ENCODE data around the gene RLN3. TPM values are rescaled to one million over a fixed set of nuclear protein-coding genes. Genes with fewer than 3 reads are reported as not detected.

Gene RLN3
- total RNA-seq, 5 donors from 2014 or later (not counting 1 experiment from before 2014, with no cell fraction given) = not detected

- Histone ChIP-seq H3K4me3 (ENCODE audit: control insufficient read depth in 1 of 2, extremely low read depth in 1 of 2, low read length in 1 of 2) (no peak overlapping the region), H3K4me1 (ENCODE audit: control insufficient read depth in 1 of 2, extremely low read depth in 1 of 2, insufficient read depth in 2 of 2, low read length in 2 of 2) (peaks cover 55 to 75% of the 10 kb centered on the region in 2 experiments), H3K27me3 (replicated peaks in 1 of 2; ENCODE audit: control insufficient read depth in 2 of 2, extremely low read depth in 1 of 2, insufficient read depth in 2 of 2, low read length in 1 of 2) (no peaks in the 10 kb centered on the region), H3K36me3 (ENCODE audit: control insufficient read depth in 2 of 2, extremely low read depth in 1 of 2, insufficient read depth in 1 of 2, low read length in 1 of 2) (peaks cover 5 to 11% of the 10 kb centered on the region in 2 donors), H3K9me3 (no peaks in the 10 kb centered on the region), H3K27ac (ENCODE audit: low read length) (no peak overlapping the region)
- no peaks in the 10 kb centered on the region for H3K27me3 Mint-ChIP-seq
- no peak for DNase-seq
- ATAC-seq (replicated peaks in 1 of 4) = no peak
- ChIA-PET POLR2A (no interaction called here), CTCF (interaction anchor here in 1 of 2 donors (0.6 kb wide), 1 partner anchor 83 kb away, joined by 5 read pairs; no protein-coding TSS in a partner anchor)
- peak overlapping the region in 1 of 3 donors; percentile 29 for H3K4me3 Mint-ChIP-seq
- 78% methylated on average over 8 of the region's 9 CpGs for WGBS (ENCODE audit: insufficient coverage)
- H3K4me1 Mint-ChIP-seq = peaks cover 24 to 60% (median 60%) of the 10 kb centered on the region in 3 donors
- H3K36me3 Mint-ChIP-seq = peaks cover 1% of the 10 kb centered on the region
- H3K9me3 Mint-ChIP-seq = no peaks in the 10 kb centered on the region
- peak overlapping the region; percentile 43 to 90 for H3K27ac Mint-ChIP-seq
These were observed 46.5 kb upstream of the RLN3 start for GRCh38 chr19:13981467-13981866.

GRCh38 chr19:13981988-13982501 is 45.9 kb upstream of the RLN3 start:
- CTCF ChIA-PET = interaction anchor here in 1 of 2 donors (0.6 kb wide), 1 partner anchor 84 kb away, joined by 5 read pairs; no protein-coding TSS in a partner anchor
- peak overlapping the region in 1 of 3 donors; percentile 69 for H3K4me3 Mint-ChIP-seq
- no peak for ATAC-seq (replicated peaks in 1 of 4)

GRCh38 chr19:13982773-13983172 is 45.2 kb upstream of the RLN3 start:
- WGBS (ENCODE audit: insufficient coverage) = 94% methylated on average over 7 of the region's 9 CpGs
- no peaks in the 10 kb centered on the region for H3K27me3 ChIP-seq (replicated peaks in 1 of 2; ENCODE audit: control insufficient read depth in 2 of 2, extremely low read depth in 1 of 2, insufficient read depth in 2 of 2, low read length in 1 of 2)
- DNase-seq (no peak), ATAC-seq (replicated peaks in 1 of 4) (no peak)
- H3K4me1 ChIP-seq (ENCODE audit: control insufficient read depth in 1 of 2, extremely low read depth in 1 of 2, insufficient read depth in 2 of 2, low read length in 2 of 2) = peaks cover 69 to 88% of the 10 kb centered on the region in 2 experiments
- no peaks in the 10 kb centered on the region for H3K36me3 Mint-ChIP-seq
- CTCF ChIA-PET = no interaction called here
- peak overlapping the region; percentile 90 to 91 for H3K27ac Mint-ChIP-seq
- H3K4me3 Mint-ChIP-seq = peak overlapping the region in 2 of 3 donors; percentile 37 to 69
- peaks cover 5 to 11% of the 10 kb centered on the region in 2 donors for H3K36me3 ChIP-seq (ENCODE audit: control insufficient read depth in 2 of 2, extremely low read depth in 1 of 2, insufficient read depth in 1 of 2, low read length in 1 of 2)
- no peaks in the 10 kb centered on the region for H3K9me3 Mint-ChIP-seq
- no peaks in the 10 kb centered on the region for H3K27me3 Mint-ChIP-seq
- peak overlapping the region; percentile 37 for H3K27ac ChIP-seq (ENCODE audit: low read length)
- H3K4me3 ChIP-seq (ENCODE audit: control insufficient read depth in 1 of 2, extremely low read depth in 1 of 2, low read length in 1 of 2) = no peak overlapping the region
- POLR2A ChIA-PET = no interaction called here
- no peaks in the 10 kb centered on the region for H3K9me3 ChIP-seq
- peaks cover 37 to 73% (median 73%) of the 10 kb centered on the region in 3 donors for H3K4me1 Mint-ChIP-seq

More at GRCh38 chr19:13981988-13982501, 45.9 kb upstream of the RLN3 start:
- no peak for DNase-seq
- peak overlapping the region; percentile 43 to 90 for H3K27ac Mint-ChIP-seq
- POLR2A ChIA-PET = no interaction called here
- H3K4me1 ChIP-seq (ENCODE audit: control insufficient read depth in 1 of 2, extremely low read depth in 1 of 2, insufficient read depth in 2 of 2, low read length in 2 of 2) = peaks cover 61 to 81% of the 10 kb centered on the region in 2 experiments
- no peaks in the 10 kb centered on the region for H3K9me3 ChIP-seq
- no peak overlapping the region for H3K4me3 ChIP-seq (ENCODE audit: control insufficient read depth in 1 of 2, extremely low read depth in 1 of 2, low read length in 1 of 2)
- H3K27me3 ChIP-seq (replicated peaks in 1 of 2; ENCODE audit: control insufficient read depth in 2 of 2, extremely low read depth in 1 of 2, insufficient read depth in 2 of 2, low read length in 1 of 2) = no peaks in the 10 kb centered on the region
- peaks cover 5 to 11% of the 10 kb centered on the region in 2 donors for H3K36me3 ChIP-seq (ENCODE audit: control insufficient read depth in 2 of 2, extremely low read depth in 1 of 2, insufficient read depth in 1 of 2, low read length in 1 of 2)
- H3K9me3 Mint-ChIP-seq = no peaks in the 10 kb centered on the region
- 94% methylated on average over 13 of the region's 17 CpGs for WGBS (ENCODE audit: insufficient coverage)
- H3K4me1 Mint-ChIP-seq = peaks cover 29 to 65% (median 65%) of the 10 kb centered on the region in 3 donors
- no peaks in the 10 kb centered on the region for H3K36me3 Mint-ChIP-seq
- H3K27ac ChIP-seq (ENCODE audit: low read length) = no peak overlapping the region
- H3K27me3 Mint-ChIP-seq = no peaks in the 10 kb centered on the region

- Mint-ChIP-seq H3K4me3 (peak overlapping the region; percentile 9 to 69 (median 37)), H3K36me3 (no peaks in the 10 kb centered on the region), H3K9me3 (no peaks in the 10 kb centered on the region), H3K27me3 (no peaks in the 10 kb centered on the region), H3K27ac (peak overlapping the region; percentile 90 to 91), H3K4me1 (peaks cover 43 to 76% (median 75%) of the 10 kb centered on the region in 3 donors)
- peak in 2 of 4 experiments; percentile 8 for ATAC-seq (replicated peaks in 1 of 4)
- peak overlapping the region; percentile 37 for H3K27ac ChIP-seq (ENCODE audit: low read length)
- H3K9me3 ChIP-seq = no peaks in the 10 kb centered on the region
- peak in 32 of 35 experiments; percentile 22 to 70 (median 49) for DNase-seq
- H3K27me3 ChIP-seq (replicated peaks in 1 of 2; ENCODE audit: control insufficient read depth in 2 of 2, extremely low read depth in 1 of 2, insufficient read depth in 2 of 2, low read length in 1 of 2) = no peaks in the 10 kb centered on the region
- H3K4me1 ChIP-seq (ENCODE audit: control insufficient read depth in 1 of 2, extremely low read depth in 1 of 2, insufficient read depth in 2 of 2, low read length in 2 of 2) = peaks cover 67 to 91% of the 10 kb centered on the region in 2 experiments
- POLR2A ChIA-PET = no interaction called here
- CTCF ChIA-PET = interaction anchor here in 1 of 2 donors (0.6 to 1.0 kb wide), 2 partner anchors 32 to 48 kb away, joined by 3 to 4 read pairs; partner anchors contain the start of gene IL27RA
- H3K36me3 ChIP-seq (ENCODE audit: control insufficient read depth in 2 of 2, extremely low read depth in 1 of 2, insufficient read depth in 1 of 2, low read length in 1 of 2) = peaks cover 5 to 11% of the 10 kb centered on the region in 2 donors
- no peak overlapping the region for H3K4me3 ChIP-seq (ENCODE audit: control insufficient read depth in 1 of 2, extremely low read depth in 1 of 2, low read length in 1 of 2)
- WGBS (ENCODE audit: insufficient coverage) = 40% methylated on average over 12 of the region's 21 CpGs
These were observed 44.6 kb upstream of the RLN3 start for GRCh38 chr19:13983213-13983889.

GRCh38 chr19:13984186-13984585 is 43.8 kb upstream of the RLN3 start:
- peak overlapping the region; percentile 37 for H3K27ac ChIP-seq (ENCODE audit: low read length)
- no CpG with 5 or more reads among the region's 15 CpGs for WGBS (ENCODE audit: insufficient coverage)
- ChIA-PET CTCF (no interaction called here), POLR2A (interaction anchor here in 1 of 2 donors (0.6 kb wide), 1 partner anchor 14 kb away, joined by 9 read pairs; no protein-coding TSS in a partner anchor)
- DNase-seq (peak in 1 of 35 experiments; percentile 14), ATAC-seq (replicated peaks in 1 of 4) (no peak)
- Mint-ChIP-seq H3K36me3 (peaks cover 6% of the 10 kb centered on the region), H3K9me3 (no peaks in the 10 kb centered on the region), H3K4me1 (peaks cover 51 to 84% (median 83%) of the 10 kb centered on the region in 3 donors), H3K27me3 (no peaks in the 10 kb centered on the region), H3K27ac (peak overlapping the region; percentile 97 to 98), H3K4me3 (peak overlapping the region in 1 of 3 donors; percentile 69)
- peaks cover 66 to 92% of the 10 kb centered on the region in 2 experiments for H3K4me1 ChIP-seq (ENCODE audit: control insufficient read depth in 1 of 2, extremely low read depth in 1 of 2, insufficient read depth in 2 of 2, low read length in 2 of 2)
- peaks cover 5 to 17% of the 10 kb centered on the region in 2 donors for H3K36me3 ChIP-seq (ENCODE audit: control insufficient read depth in 2 of 2, extremely low read depth in 1 of 2, insufficient read depth in 1 of 2, low read length in 1 of 2)
- H3K27me3 ChIP-seq (replicated peaks in 1 of 2; ENCODE audit: control insufficient read depth in 2 of 2, extremely low read depth in 1 of 2, insufficient read depth in 2 of 2, low read length in 1 of 2) = no peaks in the 10 kb centered on the region
- no peaks in the 10 kb centered on the region for H3K9me3 ChIP-seq
- H3K4me3 ChIP-seq (ENCODE audit: control insufficient read depth in 1 of 2, extremely low read depth in 1 of 2, low read length in 1 of 2) = no peak overlapping the region
